PC-9 (cell line): ENCODE results near the gene TRIM38.

Experiments used
- EZH2 ChIP-seq: fragments of 200-600 bp; sonication (generic); IDR thresholded peaks from 2 replicates; pipeline ENCODE4 v1.8.0; 2017; ENCODE audit warnings: antibody characterized with exemption, low read depth
- TF ChIP-seq, protein P1 (sequence below): fragments of 200-600 bp; sonication (generic); conservative IDR thresholded peaks from 2 replicates; pipeline ENCODE4 v1.6.1; 2017; ENCODE audit warnings: mixed run types, antibody characterized with exemption, mild to moderate bottlenecking, moderate library complexity

DNA sequence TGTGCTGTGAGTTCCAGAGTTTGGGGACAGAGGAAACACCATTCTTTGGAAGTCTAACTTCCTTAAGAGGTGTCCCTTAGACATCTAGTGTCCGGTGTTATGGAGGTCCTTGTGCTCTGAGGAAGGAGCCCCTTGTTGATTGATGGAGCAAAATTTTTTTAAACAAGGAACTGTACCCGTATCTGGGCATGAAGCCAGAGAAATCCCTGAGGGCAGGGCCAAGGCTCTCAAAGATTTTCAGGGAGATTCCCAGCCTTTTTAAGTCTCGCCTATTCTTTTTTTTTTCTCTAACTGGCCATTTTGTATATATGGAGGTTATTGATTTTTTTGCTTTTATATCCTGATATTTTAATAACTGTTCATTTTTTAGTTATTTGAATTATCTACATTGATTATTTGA, 45.9 kb downstream of the TRIM38 start:
- TF ChIP-seq, protein P1, sequence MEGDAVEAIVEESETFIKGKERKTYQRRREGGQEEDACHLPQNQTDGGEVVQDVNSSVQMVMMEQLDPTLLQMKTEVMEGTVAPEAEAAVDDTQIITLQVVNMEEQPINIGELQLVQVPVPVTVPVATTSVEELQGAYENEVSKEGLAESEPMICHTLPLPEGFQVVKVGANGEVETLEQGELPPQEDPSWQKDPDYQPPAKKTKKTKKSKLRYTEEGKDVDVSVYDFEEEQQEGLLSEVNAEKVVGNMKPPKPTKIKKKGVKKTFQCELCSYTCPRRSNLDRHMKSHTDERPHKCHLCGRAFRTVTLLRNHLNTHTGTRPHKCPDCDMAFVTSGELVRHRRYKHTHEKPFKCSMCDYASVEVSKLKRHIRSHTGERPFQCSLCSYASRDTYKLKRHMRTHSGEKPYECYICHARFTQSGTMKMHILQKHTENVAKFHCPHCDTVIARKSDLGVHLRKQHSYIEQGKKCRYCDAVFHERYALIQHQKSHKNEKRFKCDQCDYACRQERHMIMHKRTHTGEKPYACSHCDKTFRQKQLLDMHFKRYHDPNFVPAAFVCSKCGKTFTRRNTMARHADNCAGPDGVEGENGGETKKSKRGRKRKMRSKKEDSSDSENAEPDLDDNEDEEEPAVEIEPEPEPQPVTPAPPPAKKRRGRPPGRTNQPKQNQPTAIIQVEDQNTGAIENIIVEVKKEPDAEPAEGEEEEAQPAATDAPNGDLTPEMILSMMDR: no peak
- TF ChIP-seq EZH2: no peak
